NCI-H524 treated with DMSO at 0.1 percent for 48 hours (cell line): ENCODE results near the gene ECM2.
"Not testable (repeated sequence)": the region's sequence is repeated elsewhere in the genome, so short reads cannot be mapped to it uniquely, and the experiment has no call there.

ENCODE experiments used
- DNase-seq: peaks from one replicate; lab custom pipeline; 2025; lab: John Stamatoyannopoulos, UW

The ECM2 gene

DNA sequence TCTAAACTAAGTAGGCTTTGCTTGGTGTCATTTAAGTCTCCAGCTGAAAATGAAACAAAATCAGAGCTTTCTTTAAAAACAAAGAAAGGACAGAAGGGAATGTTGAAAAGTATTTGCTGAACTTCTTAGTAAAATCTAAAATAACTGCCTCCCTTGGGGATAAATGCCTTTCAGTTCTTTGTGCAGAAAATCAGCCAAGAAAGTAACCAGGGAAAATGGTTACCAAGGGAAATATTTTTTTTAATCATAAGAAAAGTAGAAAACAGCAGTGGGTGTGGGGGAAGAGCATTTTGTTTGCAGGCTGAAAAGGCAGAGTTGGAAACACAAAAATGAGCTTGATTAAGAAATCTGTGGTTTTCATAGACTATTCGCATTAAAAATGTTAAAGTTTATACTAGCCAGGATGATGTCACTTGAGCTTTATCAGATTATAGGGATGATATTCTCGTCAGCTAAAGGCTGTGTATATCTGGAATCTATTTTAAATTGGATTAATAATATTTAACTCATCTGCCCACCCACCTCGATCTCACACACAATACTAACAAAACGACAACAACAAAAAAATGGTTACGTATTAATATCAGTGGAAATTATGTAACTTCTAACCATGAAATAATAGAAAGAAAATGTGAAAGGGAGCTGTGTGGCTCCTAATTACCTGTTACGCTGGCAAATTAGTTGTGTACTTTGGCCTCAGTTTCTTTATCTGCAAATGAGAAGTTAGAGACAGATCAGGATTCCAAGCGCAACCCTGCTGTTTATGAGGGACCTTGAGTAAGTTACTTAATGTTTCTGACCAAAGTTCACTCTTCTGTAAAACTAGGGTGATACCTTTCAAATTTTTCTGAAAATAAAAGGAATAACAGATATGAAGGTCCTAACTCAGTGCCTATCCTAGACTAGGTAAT lies at the start of gene ECM2:
TSS of gene ECM2 (minus strand) at position 51 of the 911 bp plus-strand sequence. CDS start 13,124 bp downstream, outside the sequence.
- DNase-seq, result no peak

DNA sequence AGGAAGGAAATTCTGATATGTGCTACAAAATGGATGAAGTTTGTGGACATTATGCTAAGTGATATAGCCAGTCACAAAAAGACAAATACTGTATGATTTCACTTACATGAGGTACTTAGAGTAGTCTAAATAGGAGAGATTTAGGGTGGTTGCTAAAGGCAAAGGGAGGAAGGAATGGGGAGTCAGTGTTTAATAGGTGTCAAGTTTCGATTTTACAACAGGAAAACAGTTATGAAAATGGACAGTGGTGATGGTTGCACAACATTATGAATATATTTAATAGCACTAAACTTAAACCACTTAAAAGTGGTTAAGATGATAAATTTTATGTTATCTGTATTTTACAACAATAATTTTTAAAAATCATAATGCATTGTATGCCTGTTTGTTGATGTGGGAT lies 40.4 kb upstream of the ECM2 start:
- DNase-seq, result no peak

DNA sequence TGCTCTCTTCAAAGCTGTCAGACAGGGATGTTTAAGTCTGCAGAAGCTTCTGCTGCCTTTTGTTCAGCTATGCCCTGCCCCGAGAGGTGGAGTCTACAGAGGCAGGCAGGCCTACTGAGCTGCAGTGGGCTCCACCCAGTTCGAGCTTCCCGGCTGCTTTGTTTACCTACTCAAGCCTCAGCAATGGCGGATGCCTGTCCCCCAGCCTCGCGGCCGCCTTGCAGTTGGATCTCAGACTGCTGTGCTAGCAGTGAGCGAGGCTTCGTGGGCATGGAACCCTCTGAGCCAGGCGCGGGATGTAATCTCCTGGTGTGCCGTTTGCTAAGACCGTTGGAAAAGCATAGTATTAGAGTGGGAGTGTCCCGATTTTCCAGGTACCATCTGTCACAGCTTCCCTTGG lies 37.8 kb upstream of the ECM2 start:
- not testable (repeated sequence) for DNase-seq

DNA sequence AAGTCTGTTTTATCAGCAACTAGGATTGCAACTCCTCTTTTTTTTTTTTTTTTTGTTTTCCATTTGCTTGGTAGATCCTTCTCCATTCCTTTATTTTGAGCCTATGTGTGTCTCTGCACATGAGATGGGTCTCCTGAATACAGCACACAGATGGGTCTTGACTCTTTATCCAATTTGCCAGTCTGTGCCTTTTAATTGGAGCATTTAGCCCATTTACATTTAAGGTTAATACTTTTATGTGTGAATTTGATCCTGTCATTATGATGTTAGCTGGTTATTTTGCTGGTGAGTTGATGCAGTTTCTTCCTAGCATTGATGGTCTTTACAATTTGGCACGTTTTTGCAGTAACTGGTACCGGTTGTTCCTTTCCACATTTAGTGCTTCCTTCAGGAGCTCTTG lies 36.1 kb upstream of the ECM2 start:
- DNase-seq, result not testable (repeated sequence)

DNA sequence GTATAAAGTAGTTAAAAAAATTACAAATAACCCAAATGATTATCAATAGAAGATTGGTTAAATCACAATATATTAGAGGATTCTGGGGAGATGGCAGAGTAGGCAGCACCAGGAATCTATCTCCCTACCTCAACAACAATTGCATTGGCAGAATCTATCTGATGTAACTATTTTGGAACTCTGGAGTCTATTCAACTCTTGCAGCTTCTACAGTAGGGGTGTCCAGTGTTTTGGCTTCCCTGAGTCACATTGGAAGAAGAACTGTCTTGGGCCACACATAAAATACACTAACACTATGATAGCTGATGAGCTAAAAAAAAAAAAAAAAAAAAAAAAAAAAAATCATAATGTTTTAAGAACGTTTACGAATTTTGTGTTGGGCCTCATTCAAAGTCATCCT lies 29.2 kb upstream of the ECM2 start:
- DNase-seq, result no peak

DNA sequence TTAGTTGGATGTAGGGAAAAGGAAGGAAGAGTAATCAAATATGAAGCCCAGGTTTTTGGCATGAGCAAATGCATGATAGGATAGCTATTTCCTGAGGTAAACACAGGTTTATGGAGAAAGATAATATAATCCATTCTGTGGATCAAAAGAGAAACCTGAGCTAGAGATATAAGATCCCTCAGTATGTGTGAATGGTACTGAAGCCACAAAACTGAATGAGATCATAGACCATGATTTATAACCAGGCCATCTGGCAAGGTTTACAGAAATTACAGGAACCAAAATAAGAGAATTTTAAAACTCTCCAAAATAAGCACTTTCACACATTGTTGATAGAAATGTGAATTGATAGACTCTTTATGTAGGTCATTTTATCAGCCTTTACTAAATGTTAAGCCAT lies 28.7 kb upstream of the ECM2 start:
- DNase-seq, result no peak

DNA sequence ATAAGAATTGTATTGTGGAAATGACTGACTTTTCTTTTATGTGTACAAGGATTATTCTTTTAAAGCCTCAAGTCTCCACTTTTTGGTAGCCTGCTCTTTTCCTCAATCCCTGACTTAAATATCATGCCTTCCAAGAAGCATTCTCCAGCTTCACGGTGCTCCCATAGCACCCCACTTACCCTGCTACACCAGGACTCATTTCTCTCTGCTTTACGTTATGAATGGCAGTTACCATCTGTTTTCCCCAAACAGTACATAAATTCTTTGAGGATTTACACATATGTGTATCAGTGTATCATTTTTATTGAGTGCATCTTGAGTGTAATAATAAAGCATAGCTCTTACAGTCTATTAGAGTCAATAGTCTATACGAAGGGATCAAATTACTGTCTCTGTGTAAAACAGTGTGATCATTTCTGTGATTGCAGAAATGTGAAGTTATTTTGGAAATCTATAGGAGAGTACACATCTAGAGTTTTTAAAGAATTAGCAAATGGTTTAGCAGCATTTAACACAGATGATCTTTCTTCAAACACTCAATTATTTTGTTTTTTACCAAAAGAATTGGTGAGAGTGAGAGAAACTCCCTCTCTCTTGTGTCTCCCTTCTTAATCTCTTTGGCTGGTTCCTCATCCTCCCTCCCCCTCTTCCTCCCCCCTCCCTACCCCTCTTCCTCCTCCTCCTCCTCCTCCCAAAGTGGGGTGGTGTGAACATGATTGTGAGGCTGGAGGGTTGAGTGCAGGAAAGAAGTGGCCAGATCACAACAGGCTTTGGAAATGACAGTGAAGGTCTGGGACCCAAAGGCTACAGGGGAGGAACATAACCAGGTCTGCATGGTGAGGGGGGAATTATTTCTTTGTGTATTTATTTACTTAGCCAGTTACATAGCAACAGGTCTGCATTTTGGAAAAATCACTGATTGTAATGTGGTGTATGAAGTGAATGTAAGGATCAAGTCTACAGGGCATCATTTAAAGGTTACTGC lies 27.6 kb upstream of the ECM2 start:
- DNase-seq, result no peak

DNA sequence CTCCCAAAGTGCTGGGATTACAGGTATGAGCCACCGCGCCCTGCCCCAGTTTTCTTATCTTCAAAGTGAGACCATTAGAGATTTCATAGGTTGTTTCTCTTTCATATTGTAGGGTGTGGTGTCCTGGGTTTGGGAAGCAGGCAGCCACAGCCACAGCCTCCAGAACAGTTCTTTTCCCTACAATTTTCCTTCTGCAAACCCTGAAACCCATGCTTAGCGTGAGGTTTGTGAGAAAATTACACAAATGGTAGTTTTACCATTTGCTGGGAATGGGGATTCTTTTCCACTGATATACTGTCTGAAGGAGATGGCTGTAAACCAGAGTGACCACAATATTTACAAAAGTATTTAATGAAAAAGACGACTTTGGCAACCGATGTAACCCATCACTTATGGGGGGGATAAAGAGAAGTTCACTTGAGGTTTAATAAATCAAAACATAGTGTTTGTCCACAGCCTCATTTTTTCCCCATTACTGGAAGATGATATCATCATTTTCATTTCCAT lies 26.7 kb upstream of the ECM2 start:
- DNase-seq, result no peak

DNA sequence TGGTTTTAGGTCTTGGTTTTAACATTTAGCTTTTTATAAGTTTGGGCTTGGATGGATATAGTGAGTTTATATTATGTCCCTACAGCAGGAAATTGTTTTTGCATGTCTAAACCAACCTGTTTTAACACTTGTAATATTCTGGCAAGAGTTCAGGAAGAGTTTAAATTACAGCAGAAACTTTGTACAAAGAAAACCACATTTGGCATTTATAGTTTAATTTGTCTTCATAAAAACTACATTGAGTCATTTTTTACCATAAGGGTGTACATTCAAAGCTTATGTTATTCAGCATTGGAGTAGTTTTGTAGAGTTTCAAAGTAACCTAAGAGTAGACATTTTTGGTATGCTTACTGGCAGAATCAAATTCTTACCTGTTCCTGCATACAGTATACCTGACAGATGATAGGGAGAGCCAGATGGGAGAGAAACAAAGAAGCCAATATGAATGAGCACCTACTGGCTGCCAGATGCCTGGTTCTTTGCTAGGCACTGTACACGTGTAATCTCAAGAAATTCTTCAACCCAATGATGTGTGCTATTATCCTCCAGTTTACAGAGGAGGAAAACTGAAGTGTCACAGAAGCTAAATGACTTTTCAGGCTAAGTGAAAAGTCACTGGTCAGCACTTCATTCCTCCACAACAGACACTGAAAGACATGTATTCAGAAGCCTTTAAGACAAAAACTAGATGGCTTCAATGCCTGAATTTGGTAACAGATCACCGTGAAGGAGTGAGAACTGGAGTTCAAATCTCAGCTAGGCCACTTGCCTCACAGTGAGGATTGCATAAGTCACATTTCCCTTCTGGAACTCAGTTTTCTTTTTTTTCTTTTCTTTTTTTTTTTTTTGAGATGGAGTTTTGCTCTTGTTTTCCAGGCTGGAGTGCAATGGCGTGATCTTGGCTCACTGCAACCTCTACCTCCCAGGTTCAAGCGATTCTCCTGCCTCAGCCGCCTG lies 25.9 kb upstream of the ECM2 start:
- DNase-seq, result no peak

DNA sequence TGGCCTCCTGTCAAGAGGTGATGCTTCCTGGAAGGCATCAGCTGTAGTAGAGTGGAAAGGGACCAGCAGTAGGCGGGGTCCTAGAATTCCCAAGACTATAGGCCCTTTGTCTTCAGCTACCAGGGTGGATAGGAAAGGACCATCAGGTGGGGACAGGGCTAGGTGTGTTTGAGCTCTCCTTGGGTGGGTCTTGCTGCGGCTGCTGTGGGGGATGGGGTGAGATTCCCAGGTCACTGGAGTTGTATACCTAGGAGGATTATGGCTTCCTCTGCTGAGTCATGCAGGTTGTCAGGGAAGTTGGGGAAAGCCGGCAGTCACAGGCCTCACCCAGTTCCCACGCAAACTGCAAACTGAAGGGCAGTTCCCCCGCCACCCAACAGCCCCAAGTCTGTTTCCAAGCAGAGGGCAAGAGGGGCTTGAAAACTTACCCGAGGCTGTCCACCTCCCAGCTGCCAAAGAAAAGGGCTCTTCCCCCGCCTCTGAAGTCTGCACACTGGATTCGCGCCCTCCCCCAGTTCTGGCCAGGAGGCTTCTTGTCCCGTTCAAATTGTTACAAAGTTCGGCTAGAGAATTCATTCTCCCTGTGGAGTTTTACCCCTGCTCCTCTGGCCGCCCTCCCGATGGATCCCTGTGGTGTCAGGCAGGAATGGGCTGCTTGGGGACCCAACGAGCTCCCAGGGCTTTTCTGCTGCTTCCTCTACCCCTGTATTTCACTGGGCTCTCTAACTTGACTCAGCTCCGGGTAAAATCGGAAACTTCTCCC lies 23.0 kb upstream of the ECM2 start:
- DNase-seq, result no peak

DNA sequence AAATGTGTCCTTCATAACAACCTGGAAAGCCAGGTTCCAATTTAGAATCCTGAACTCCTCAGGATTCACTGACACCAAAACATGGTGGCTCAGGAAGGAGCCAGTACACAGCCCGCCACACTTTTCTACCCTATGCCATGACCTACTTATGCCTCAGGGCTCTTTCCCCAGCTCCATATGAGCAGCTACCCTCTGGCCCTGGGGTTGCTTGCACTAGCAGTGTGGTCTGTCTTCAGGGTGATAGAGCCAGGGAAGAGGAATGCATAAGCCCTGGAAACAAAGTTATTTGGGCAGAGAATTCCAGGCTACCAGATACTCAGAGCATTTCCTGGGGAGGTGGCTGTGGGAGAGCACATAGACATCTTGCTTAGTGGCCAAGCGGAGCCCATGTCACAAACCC lies 15.0 kb upstream of the ECM2 start:
- DNase-seq, result no peak

DNA sequence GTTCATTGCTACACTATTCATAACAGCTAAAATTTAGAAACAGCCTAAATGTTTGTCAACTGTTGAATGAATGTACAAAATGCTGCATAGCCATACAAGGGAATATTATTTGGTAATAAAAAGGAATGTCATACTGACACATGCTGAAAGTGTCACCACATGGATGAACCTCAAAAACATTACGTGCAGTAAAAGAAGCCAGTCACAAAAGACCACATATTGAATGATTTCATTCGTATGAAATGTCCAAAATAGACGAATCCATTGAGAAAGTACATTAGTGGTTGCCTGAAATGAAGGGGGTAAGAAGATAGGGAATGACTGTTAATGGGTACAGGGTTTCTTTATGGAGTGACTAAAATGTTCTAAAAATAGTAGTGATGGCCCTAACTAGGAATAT lies 11.6 kb upstream of the ECM2 start:
- DNase-seq, result no peak

DNA sequence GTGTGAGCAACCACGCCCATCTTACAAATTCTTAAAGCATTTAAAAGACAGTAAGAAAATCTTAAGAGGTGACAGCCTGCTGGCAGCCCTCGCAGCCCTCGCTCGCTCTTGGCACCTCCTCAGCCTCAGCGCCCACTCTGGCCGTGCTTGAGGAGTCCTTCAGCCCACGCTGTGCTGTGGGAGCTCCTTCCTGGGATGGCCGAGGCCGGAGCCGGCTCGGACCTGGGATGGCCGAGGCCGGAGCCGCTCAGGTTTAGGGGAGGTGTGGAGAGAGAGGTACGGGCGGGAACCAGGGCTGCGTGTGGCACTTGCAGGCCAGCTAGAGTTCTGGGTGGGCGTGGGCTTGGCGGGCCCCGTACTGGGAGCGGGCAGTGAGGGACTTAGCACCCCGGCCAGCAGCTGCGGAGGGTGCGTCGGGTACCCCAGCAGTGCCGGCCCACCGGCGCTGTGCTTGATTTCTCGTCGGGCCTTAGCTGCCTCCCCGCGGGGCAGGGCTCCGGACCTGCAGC lies 9.3 kb upstream of the ECM2 start:
- DNase-seq, result no peak

DNA sequence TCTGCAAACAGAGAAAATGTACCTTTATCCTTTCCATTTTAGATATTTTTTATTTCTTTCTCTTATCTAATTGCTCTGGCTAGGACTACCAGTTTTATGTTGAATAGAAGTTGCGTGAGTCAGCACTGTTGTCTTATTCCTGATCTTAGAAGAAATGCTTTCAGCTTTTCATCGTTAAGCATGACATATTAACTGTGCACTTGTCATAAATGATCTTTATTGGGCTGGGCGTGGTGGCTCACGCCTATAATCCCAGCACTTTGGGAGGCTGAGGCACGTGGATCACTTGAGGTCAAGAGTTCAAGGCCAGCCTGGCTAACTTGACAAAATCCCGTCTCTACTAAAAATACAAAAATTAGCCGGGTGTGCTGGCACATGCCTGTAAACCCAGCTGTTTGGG lies 8.2 kb upstream of the ECM2 start:
- DNase-seq, result no peak

DNA sequence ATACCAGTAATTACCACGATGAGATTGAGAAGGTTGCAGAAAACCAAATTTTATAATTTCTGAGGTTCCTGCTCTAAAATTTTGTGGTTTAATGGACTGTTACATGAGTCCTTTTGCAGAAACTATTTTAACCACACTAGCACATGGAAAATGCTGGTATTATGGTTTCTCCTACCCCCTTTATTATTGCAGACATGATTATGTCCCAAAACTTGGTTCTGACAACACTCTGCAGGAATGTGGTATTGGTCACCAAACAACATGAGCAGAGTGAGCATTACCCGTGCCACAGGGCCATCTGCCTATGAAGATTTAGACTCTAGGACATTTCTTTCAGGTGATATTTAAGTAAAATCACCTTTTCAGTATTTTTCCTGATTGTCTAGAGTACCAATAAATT lies 2.8 kb upstream of the ECM2 start:
- no peak for DNase-seq

DNA sequence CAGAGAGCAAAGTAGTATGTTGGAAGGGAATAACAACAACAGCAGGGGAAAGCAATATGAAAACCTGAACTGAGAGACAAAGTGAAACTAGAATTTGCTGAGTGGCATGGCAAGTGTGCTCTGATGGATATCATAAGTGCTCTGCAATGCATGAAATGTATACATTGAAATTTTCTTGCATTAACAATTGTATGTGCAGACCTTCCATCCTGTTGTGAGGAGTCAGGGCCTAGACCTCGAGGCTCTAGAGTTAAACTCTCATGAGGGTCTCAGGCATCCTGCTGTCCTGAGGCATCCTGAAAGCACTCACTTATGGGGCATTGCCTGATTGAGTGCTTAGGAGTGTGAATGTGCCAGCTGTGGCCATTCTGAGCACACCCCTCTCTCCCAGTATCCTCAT lies 1.1 kb downstream of the ECM2 start:
- no peak for DNase-seq

DNA sequence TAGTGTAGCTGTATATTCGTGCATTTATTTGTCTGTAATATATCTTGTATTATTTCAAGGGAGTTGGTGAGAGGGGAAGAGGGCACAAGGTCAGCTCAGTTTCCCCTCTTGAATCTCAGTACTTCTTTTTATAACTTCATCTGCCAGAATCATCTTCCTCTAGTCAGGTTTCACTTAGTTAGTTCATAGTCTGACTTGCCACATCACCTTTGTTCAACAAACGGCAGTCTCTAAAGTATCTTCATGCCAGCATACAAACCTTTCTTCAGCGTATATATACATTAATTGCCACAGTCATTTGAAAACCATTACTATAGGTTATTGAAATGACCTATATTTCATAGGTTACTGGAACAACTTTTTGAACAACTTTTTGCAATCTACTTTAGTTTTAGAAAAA lies 1.6 kb downstream of the ECM2 start:
- DNase-seq, result no peak

DNA sequence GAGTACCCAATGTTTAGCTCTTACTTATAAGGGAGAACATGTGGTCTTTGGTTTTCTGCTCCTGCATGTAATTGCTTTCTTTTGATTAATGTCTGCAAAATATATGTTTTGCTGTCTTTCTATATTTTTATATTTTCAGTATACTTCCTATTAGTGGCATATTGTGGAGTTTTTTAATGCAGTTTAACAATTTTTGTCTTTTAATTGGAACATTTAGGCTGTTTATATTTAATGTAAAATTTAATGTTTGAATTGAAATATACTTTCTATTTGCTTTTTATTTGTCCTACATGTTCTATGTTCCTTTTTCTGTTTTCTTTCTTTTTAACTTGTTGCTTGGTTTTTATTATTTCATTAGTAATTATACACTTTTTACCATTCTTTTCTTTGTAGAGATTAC lies 4.9 kb downstream of the ECM2 start:
- DNase-seq, result no peak

DNA sequence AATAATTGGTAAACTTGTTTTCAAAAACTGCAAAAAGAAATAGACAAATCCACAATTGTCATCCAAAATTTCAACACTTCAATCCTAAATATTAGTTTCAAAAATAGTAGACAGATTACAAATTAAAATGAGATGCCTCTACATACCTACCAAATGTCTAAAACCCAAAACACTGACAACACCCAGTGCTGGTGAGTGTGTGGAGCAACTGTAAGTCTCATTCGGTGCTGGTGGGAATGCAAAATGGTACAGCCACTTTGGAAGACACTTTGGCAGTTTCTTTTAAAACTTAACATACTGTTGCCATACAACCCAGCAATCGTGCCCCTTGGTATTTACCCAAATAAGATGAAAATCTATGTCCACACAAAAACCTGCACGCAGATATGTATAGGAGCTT lies 6.7 kb downstream of the ECM2 start:
- DNase-seq, result no peak

DNA sequence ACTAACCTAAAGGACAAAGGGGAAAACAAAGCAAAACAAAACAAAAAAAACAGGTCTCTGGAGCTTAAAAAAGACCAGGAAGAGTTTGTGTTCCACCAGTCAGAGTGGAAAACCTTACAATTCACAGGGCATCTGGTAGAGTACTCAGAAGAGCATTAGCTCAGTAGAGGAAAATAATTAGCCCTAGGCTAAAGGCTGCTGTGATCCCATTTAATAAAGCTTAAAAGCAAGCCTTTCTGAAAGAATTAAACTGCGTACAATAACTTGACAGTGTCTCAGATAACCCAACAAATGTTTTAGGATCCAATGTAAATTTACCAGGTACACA lies 7.3 kb downstream of the ECM2 start:
- DNase-seq, result no peak
